GM18868 (cell line): Measurements from ENCODE around the gene EXOC5.

ENCODE experiments used
- ATAC-seq: cut with Tn5 transposase; IDR thresholded peaks from one replicate; pipeline ENCODE4 v1.9.1; 2021; ENCODE audit warnings: mild to moderate bottlenecking, moderate library complexity; ENCODE audit not compliant: unreplicated experiment

The EXOC5 gene

DNA sequence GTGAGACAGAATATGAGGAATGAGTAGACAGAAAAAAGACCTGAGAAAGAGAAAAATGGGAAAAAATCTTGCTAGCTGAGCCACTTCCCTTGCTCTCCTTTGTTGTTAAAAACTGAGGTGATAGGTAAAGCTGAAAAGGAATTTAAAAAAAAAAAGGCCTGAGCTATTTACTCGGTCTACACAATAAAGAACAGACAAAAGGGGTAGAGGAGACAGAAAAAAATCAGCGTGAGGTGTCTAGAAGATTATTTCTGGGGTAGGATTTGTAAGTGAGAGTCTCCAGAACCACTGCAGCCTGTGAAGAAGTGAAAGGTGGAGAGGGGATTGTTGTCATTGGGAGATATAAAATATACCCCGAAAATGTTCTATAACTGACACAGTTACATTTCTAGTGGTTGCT lies 98.8 kb downstream of the EXOC5 start:
- no peak for ATAC-seq

DNA sequence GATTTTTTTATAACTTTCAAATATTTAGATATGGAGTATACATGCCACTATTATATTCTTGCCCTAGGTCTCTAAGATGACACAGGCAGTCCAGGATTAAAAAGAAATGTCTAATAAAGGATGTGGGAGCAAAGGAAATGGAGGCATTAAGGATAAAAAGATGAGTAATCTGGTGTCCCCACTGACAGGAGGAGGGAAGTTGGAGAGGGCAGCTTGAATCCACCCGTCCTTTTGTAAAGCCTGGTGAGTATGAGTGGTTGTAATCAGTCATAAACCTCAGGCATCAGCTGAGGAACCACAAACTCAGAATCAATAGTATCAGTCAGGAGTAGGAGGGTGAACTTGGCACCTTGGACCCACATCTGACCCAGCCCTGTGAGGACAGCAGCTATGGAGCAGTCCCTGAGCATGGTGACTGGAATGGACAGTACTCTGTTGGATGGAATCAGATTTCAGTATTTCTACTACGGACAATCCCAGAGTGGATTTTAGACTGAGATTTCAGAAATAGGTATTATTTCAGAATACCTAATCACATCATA lies 100.5 kb downstream of the EXOC5 start:
- ATAC-seq, result no peak

DNA sequence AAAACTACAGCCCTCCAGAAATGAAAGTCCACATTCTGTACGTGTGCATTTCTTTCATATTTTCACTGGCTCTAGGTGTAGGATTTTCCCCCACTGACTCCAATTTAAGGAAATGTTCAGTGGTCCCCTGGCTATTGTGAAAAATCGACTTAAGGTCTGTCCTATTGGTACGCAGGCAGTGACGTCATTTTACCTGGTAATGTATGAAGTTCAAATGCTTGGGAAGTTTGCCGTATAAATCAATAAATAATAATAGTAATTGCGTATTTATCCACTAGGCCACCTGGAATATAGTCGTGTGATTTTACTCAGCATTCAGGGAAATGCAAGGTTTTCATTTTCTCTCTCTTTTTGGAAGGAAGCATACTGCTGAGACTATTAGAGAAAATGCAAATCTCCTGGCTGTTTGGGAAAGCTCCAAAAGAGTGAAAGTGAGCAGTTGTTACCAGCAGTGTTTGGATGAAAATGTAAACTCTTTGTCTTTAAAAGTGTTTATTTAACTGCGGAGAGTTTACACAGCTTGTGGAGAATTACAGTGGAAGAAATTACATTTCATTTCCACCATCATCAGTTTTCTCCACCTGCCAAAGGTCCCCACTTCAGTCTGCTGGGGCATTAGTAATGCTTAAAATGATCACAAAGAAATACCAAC lies 107.0 kb downstream of the EXOC5 start:
- ATAC-seq, result no peak

- no peak for ATAC-seq
These were observed 108.4 kb downstream of the EXOC5 start for GRCh38 chr14:57160333-57160732.

DNA sequence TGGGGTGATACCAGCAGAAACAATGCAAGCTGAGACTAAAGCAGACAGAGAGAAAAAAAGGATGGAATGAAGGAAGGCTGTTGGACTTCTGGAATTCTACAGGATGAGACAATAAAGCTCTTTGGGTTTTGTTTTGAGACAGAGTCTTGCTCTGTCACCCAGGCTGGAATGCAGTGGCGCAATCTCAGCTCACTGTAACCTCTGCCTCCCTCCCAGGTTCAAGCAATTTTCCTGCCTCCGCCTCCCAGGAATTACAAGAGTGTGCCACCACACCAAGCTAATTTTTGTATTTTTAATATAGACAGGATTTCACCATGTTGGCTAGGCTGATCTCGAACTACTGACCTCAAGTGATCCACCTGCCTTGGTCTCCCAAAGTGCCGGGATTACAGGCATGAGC lies 115.4 kb downstream of the EXOC5 start:
- ATAC-seq, result no peak
